Measurements from ENCODE around the gene PTTG1. TPM values are rescaled to one million over a fixed set of nuclear protein-coding genes. Genes with fewer than 3 reads are reported as not detected.

The PTTG1 gene
- total RNA-seq, 2 experiments from 2014 or later, result 132 to 139 TPM

- Mint-ChIP-seq H3K27me3 (no peaks in the 10 kb centered on the region), H3K27ac (peak overlapping the region; percentile 59), H3K9me3 (no peaks in the 10 kb centered on the region), H3K4me3 (peak overlapping the region; percentile 21), H3K4me1 (ENCODE audit: low read depth) (peaks cover 54% of the 10 kb centered on the region), H3K36me3 (ENCODE audit: low read depth) (peaks cover 68% of the 10 kb centered on the region)
- intact Hi-C loops (cut with micrococcal nuclease), result no loop called here
- ChIA-PET POLR2A (interaction anchor here (0.9 to 1.1 kb wide), 2 partner anchors 11 to 39 kb away, joined by 3 read pairs; no protein-coding TSS in a partner anchor), CTCF (interaction anchor here (1.2 to 2.4 kb wide), 2 partner anchors 32 to 38 kb away, joined by 3 to 15 read pairs; no protein-coding TSS in a partner anchor)
- ATAC-seq (no peak), DNase-seq (no peak)
- no peak for TF ChIP-seq CTCF (IDR thresholded peaks at IDR 0.05)
Measured at GRCh38 chr5:160477266-160477970, 55.8 kb downstream of the PTTG1 start.

GRCh38 chr5:160478163-160478562, 56.5 kb downstream of the PTTG1 start:
- ATAC-seq (no peak), DNase-seq (no peak)
- Mint-ChIP-seq H3K27ac (peak overlapping the region; percentile 34), H3K9me3 (no peaks in the 10 kb centered on the region), H3K27me3 (no peaks in the 10 kb centered on the region), H3K36me3 (ENCODE audit: low read depth) (peaks cover 69% of the 10 kb centered on the region), H3K4me1 (ENCODE audit: low read depth) (peaks cover 56% of the 10 kb centered on the region), H3K4me3 (no peak overlapping the region)
- CTCF ChIA-PET, result interaction anchor here (1.2 to 2.4 kb wide), 2 partner anchors 31 to 39 kb away, joined by 3 to 15 read pairs; no protein-coding TSS in a partner anchor
- POLR2A ChIA-PET, result interaction anchor here (1.0 to 1.1 kb wide), 2 partner anchors 9 to 39 kb away, joined by 3 read pairs; no protein-coding TSS in a partner anchor
- TF ChIP-seq CTCF (IDR thresholded peaks at IDR 0.05), result no peak
- intact Hi-C loops (cut with micrococcal nuclease), result no loop called here

Small RNAs within 50 kb of the gene (microRNA-seq; reads per million reads assigned to microRNA genes)
- not detected for gene MIR3142 (ENCODE audit: borderline microRNAs expressed, borderline replicate concordance)

Other genes starting within 250 kb of the PTTG1 start
- not detected for gene FABP6, start 192.3 kb upstream of the PTTG1 start, total RNA-seq
- not detected for gene CCNJL, start 109.3 kb upstream of the PTTG1 start, total RNA-seq
- not detected for gene C1QTNF2, start 51.2 kb upstream of the PTTG1 start, total RNA-seq
- under 1 TPM; 0.83 to 0.97 TPM for gene FAM200C, start 21.8 kb upstream of the PTTG1 start, total RNA-seq
- 10 to 100 TPM; 38.4 to 40.9 TPM for gene SLU7, start 2.8 kb upstream of the PTTG1 start, total RNA-seq

All from activated CD8-positive, alpha-beta T cell treated with anti-CD3 and anti-CD28 coated beads for 36 hours (primary cell).